Loucy (cell line): ENCODE data around the gene FMNL2.

Experiments used
- H2AFZ ChIP-seq: fragments of 200-600 bp; sonication (generic); 2 replicates; pipeline ENCODE4 v1.6.0; 2016; ENCODE audit warnings: antibody characterized with exemption, mild to moderate bottlenecking, low read length, moderate library complexity
- H3F3A ChIP-seq: fragments of 200-600 bp; 2 replicates; pipeline ENCODE4 v1.6.0; 2016; ENCODE audit warnings: antibody characterized with exemption, low read depth, mild to moderate bottlenecking
- H3K27me3 ChIP-seq: fragments of 200-600 bp; sonication (generic); 2 replicates; pipeline ENCODE4 v1.6.1; 2014; ENCODE audit warnings: low read length, mild to moderate bottlenecking; ENCODE audit not compliant: insufficient read depth, poor library complexity, severe bottlenecking
- H3K36me3 ChIP-seq: fragments of 200-600 bp; sonication (generic); 2 replicates; pipeline ENCODE4 v1.6.1; 2016; ENCODE audit warnings: low read length; ENCODE audit not compliant: insufficient read depth
- H3K4me1 ChIP-seq: fragments of 200-600 bp; sonication (generic); 2 replicates; pipeline ENCODE4 v1.5.1; 2014; ENCODE audit warnings: low read length, mild to moderate bottlenecking; ENCODE audit not compliant: insufficient read depth, poor library complexity, severe bottlenecking
- H3K4me2 ChIP-seq: fragments of 200-600 bp; sonication (generic); 2 replicates; pipeline ENCODE4 v1.6.0; 2014; ENCODE audit warnings: antibody characterized with exemption, low read length, low read depth, mild to moderate bottlenecking; ENCODE audit not compliant: poor library complexity, severe bottlenecking
- H3K4me3 ChIP-seq: fragments of 200-600 bp; sonication (generic); 2 replicates; pipeline ENCODE4 v1.5.1; 2014; ENCODE audit warnings: low read length, mild to moderate bottlenecking, mixed read lengths; ENCODE audit not compliant: poor library complexity, severe bottlenecking
- H3K79me2 ChIP-seq: fragments of 200-600 bp; sonication (generic); 2 replicates; pipeline ENCODE4 v1.6.1; 2014; ENCODE audit warnings: low read length; ENCODE audit not compliant: insufficient read depth
- H3K9ac ChIP-seq: fragments of 200-600 bp; sonication (generic); 2 replicates; pipeline ENCODE4 v1.6.0; 2014; ENCODE audit warnings: mild to moderate bottlenecking, low read depth, low read length, moderate library complexity; ENCODE audit not compliant: poor library complexity, severe bottlenecking
- H3K9me2 ChIP-seq: fragments of 200-600 bp; sonication (generic); replicated peaks from 2 replicates; pipeline ENCODE4 v1.6.1; 2016; ENCODE audit warnings: low read depth, low read length, mixed read lengths
- H3K9me3 ChIP-seq: fragments of 200-600 bp; sonication (generic); 2 replicates; pipeline ENCODE4 v1.6.1; 2014; ENCODE audit warnings: mild to moderate bottlenecking, antibody characterized with exemption, low read length, low read depth; ENCODE audit not compliant: insufficient read depth
- H4K20me1 ChIP-seq: fragments of 200-600 bp; sonication (generic); 2 replicates; pipeline ENCODE4 v1.6.0; 2014; ENCODE audit warnings: antibody characterized with exemption, low read length, mild to moderate bottlenecking; ENCODE audit not compliant: insufficient read depth, poor library complexity, severe bottlenecking
- EZH2phosphoT487 ChIP-seq: fragments of 200-600 bp; IDR thresholded peaks from 2 replicates; pipeline ENCODE4 v1.6.1; 2018; ENCODE audit warnings: antibody characterized with exemption, mild to moderate bottlenecking, moderate library complexity, borderline replicate concordance
- TF ChIP-seq, protein P1 (sequence below): fragments of 200-600 bp; sonication (generic); conservative IDR thresholded peaks from 2 replicates; pipeline ENCODE4 v1.5.1; 2014; ENCODE audit warnings: mild to moderate bottlenecking, antibody characterized with exemption, low read length

FMNL2 gene

DNA sequence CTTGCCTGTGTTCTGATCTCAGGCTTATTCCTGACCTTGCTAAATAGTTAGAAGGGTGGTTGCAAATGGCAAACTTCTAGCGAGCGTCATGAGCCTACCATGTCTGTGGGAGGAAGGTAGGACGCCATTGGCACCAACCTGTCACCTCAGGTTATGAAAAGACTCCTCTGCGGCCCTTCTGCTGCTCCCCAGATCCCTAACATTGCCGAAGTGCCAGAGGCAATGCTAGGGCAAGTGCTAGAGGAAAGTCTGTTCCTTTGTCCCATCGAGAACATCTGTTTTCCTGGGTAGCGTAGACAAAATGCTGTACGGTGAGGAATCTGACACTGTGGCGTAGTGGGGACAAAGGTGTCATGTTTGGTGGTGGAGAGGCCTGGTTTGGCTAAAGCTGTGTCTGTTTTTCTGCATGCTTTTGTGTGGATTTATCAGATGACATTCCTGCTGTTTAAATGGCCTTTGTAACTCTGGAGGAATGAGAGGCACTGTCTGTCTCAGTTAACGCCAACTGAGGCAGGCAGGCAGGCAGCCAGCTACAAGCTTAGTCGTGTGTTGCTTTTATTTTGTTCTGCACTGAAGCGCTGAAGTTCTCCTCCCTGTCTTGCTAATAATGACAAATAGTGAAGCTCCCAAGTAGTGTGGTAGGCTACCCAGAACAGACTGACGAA is 288.2 kb downstream of the FMNL2 start:
- Histone ChIP-seq H3K36me3 (no peaks in the 10 kb centered on the region), H3K79me2 (no peaks in the 10 kb centered on the region), H4K20me1 (no peaks in the 10 kb centered on the region), H3K9me2 (no peaks in the 10 kb centered on the region), H2AFZ (no peak overlapping the region), H3K4me3 (no peak overlapping the region), H3K9ac (no peak overlapping the region), H3K9me3 (no peaks in the 10 kb centered on the region), H3K27me3 (no peaks in the 10 kb centered on the region), H3K4me1 (no peaks in the 10 kb centered on the region), H3F3A (no peaks in the 10 kb centered on the region), H3K4me2 (no peak overlapping the region)
- TF ChIP-seq, protein P1, sequence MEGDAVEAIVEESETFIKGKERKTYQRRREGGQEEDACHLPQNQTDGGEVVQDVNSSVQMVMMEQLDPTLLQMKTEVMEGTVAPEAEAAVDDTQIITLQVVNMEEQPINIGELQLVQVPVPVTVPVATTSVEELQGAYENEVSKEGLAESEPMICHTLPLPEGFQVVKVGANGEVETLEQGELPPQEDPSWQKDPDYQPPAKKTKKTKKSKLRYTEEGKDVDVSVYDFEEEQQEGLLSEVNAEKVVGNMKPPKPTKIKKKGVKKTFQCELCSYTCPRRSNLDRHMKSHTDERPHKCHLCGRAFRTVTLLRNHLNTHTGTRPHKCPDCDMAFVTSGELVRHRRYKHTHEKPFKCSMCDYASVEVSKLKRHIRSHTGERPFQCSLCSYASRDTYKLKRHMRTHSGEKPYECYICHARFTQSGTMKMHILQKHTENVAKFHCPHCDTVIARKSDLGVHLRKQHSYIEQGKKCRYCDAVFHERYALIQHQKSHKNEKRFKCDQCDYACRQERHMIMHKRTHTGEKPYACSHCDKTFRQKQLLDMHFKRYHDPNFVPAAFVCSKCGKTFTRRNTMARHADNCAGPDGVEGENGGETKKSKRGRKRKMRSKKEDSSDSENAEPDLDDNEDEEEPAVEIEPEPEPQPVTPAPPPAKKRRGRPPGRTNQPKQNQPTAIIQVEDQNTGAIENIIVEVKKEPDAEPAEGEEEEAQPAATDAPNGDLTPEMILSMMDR: no peak
- no peak for TF ChIP-seq EZH2phosphoT487

DNA sequence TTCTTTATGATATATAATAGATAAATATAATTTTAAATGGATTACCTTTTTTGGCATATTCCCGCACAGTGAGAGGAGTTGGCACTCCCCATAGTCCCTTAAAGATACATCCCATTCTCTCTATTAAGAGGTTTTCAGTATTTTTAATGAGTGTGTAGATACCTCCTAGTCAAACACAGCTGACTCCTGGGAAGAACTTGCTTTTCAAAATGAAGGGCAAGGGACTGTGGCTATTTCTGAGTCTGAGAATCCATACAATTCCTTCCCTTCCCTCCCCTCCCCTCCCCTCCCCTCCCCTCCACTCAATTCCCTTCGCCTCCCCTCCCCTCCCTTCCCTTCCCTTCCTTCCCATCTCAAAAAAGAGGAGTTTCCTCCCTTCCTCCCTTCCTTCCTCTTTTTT is 288.8 kb downstream of the FMNL2 start:
- TF ChIP-seq, protein P1: no peak
- no peak for TF ChIP-seq EZH2phosphoT487
- Histone ChIP-seq H4K20me1 (no peaks in the 10 kb centered on the region), H3K9me2 (no peaks in the 10 kb centered on the region), H3K4me1 (no peaks in the 10 kb centered on the region), H3K4me2 (no peak overlapping the region), H3K36me3 (no peaks in the 10 kb centered on the region), H3K79me2 (no peaks in the 10 kb centered on the region), H3K4me3 (no peak overlapping the region), H2AFZ (no peak overlapping the region), H3K9me3 (no peaks in the 10 kb centered on the region), H3K9ac (no peak overlapping the region), H3K27me3 (no peaks in the 10 kb centered on the region), H3F3A (no peaks in the 10 kb centered on the region)

DNA sequence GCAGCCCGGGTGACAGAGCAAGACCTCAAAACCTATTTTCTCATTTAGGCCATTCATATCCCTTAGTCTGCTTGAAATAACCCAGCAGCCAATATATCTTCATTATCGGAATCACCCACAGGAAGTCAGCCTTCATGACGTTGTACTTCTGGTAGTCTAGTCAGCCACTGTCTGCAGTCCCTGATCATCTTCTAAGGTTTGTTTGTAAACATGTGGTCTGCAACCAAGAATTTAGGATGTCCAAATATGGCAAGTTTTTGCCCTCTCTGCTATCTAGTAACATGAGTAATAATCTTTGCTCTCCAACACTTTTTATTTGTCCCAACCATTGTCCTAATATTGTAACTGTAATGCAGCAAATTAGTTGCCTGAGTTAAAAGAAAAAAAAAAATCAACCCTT is 289.8 kb downstream of the FMNL2 start:
- Histone ChIP-seq H3F3A (no peaks in the 10 kb centered on the region), H3K4me2 (no peak overlapping the region), H3K9me3 (no peaks in the 10 kb centered on the region), H3K27me3 (no peaks in the 10 kb centered on the region), H3K4me3 (no peak overlapping the region), H4K20me1 (no peaks in the 10 kb centered on the region), H2AFZ (no peak overlapping the region), H3K9ac (no peak overlapping the region), H3K9me2 (no peaks in the 10 kb centered on the region), H3K79me2 (no peaks in the 10 kb centered on the region), H3K4me1 (no peaks in the 10 kb centered on the region), H3K36me3 (no peaks in the 10 kb centered on the region)
- no peak for TF ChIP-seq EZH2phosphoT487
- TF ChIP-seq, protein P1: no peak
